K562 (cell line): ENCODE measurements around the gene PCNX3. TPM values are rescaled to one million over a fixed set of nuclear protein-coding genes. Genes with fewer than 3 reads are reported as not detected.

Source experiments
- ATAC-seq: fragments of 200-7000 bp; cut with Tn5 transposase; 3 replicates; pipeline ENCODE4 v1.9.1; 2020; ENCODE audit warnings: moderate library complexity
- BruUV-seq: library from RNA; stranded (reverse); fragments of 400-500 nt; replicated peaks from 2 replicates; lab custom pipeline; 2021; lab: Mats Ljungman, UMichigan
- CTCF ChIA-PET: fragments of 300-600 bp; formaldehyde crosslinking; extraction: SDS; loops from one replicate; lab custom pipeline; 2021; ENCODE audit warnings: low intra/inter-chr PET ratio; lab: Yijun Ruan, JAX
- POLR2A ChIA-PET: fragments of 300-600, 350-650 bp; sonication (Branson Sonifier 250); formaldehyde crosslinking; extraction: SDS; loops from one replicate; lab custom pipeline; 2021; ENCODE audit warnings: antibody characterized with exemption, inconsistent platforms; lab: Yijun Ruan, JAX
- DNase-seq, 4 experiments: peaks; one replicate each; pipeline versions ENCODE4 v3.0.0 to v3.0.0-alpha.2; 2011 to 2018; ENCODE audit warnings: low spot score in 3 of 4, mixed read lengths in 3 of 4; ENCODE audit errors: extremely low read depth in 1 of 4
- FAIRE-seq: peaks from 2 replicates; lab custom pipeline; 2011; peaks lifted over from hg19 to GRCh38; lab: Jason Lieb, UNC
- H2AFZ ChIP-seq: 2 replicates; pipeline ENCODE4 v1.6.0; 2011; ENCODE audit warnings: low read depth, low read length, control low read depth, inconsistent platforms
- H3K27ac ChIP-seq: fragments of 200-600 bp; 3 replicates; pipeline ENCODE4 v1.8.0; 2011; ENCODE audit warnings: low read depth, mild to moderate bottlenecking, control low read depth, inconsistent platforms, low read length, moderate library complexity, mixed read lengths; ENCODE audit errors: extremely low read depth
- H3K27me3 ChIP-seq, 2 experiments: fragments of 300-600 bp in 1 of 2; 2 replicates in 1 of 2; 3 replicates in 1 of 2; pipeline versions ENCODE4 v1.6.0 to v1.8.0; 2011; ENCODE audit warnings: inconsistent platforms in 2 of 2, low read length in 2 of 2, mild to moderate bottlenecking in 1 of 2, mixed read lengths in 1 of 2, moderate library complexity in 1 of 2; ENCODE audit not compliant: control insufficient read depth in 2 of 2, insufficient read depth in 2 of 2
- H3K36me3 ChIP-seq: fragments of 300-600 bp; 3 replicates; pipeline ENCODE4 v1.8.0; 2011; ENCODE audit warnings: mild to moderate bottlenecking, low read length, inconsistent platforms; ENCODE audit not compliant: control insufficient read depth, insufficient read depth
- H3K4me1 ChIP-seq, 2 experiments: fragments of 200-600 bp in 1 of 2; replicated peaks in 1 of 2; 2 replicates in 1 of 2; 3 replicates in 1 of 2; pipeline versions ENCODE4 v1.5.1 to v1.8.0; 2011; ENCODE audit warnings: inconsistent platforms in 2 of 2, low read length in 2 of 2, mild to moderate bottlenecking in 1 of 2, mixed read lengths in 1 of 2, moderate library complexity in 1 of 2; ENCODE audit not compliant: control insufficient read depth in 2 of 2, insufficient read depth in 2 of 2
- H3K4me2 ChIP-seq: 2 replicates; pipeline ENCODE4 v1.6.1; 2011; ENCODE audit warnings: low read length, control low read depth, inconsistent platforms, mixed read lengths; ENCODE audit not compliant: insufficient read depth
- H3K4me3 ChIP-seq: fragments of 200-600 bp; sonication (generic), shearing (Covaris generic); 2 replicates; pipeline ENCODE4 v1.5.1; 2016; ENCODE audit warnings: control low read depth, inconsistent platforms
- H3K79me2 ChIP-seq: fragments of 200-600 bp; 3 replicates; pipeline ENCODE4 v1.8.0; 2011; ENCODE audit warnings: low read length, inconsistent platforms; ENCODE audit not compliant: control insufficient read depth, insufficient read depth
- H3K9ac ChIP-seq, 2 experiments: 2 replicates each; pipeline versions ENCODE4 v1.6.0 to v1.6.1; 2011; ENCODE audit warnings: low read depth in 2 of 2, low read length in 2 of 2, control low read depth in 1 of 2, inconsistent platforms in 1 of 2, mild to moderate bottlenecking in 1 of 2, mixed read lengths in 1 of 2; ENCODE audit not compliant: insufficient read depth in 1 of 2
- H3K9me1 ChIP-seq: one replicate; pipeline ENCODE4 v1.6.0; 2011; ENCODE audit warnings: inconsistent platforms, mild to moderate bottlenecking, low read length, moderate library complexity; ENCODE audit not compliant: control insufficient read depth, insufficient read depth
- H3K9me3 ChIP-seq: replicated peaks from 2 replicates; pipeline ENCODE4 v1.5.1; 2011; ENCODE audit warnings: low read depth, low read length, inconsistent platforms; ENCODE audit not compliant: control insufficient read depth, insufficient read depth
- H4K20me1 ChIP-seq: replicated peaks from 2 replicates; pipeline ENCODE4 v1.6.1; 2011; ENCODE audit warnings: low read length, inconsistent platforms, mixed read lengths; ENCODE audit not compliant: control insufficient read depth, insufficient read depth
- BCOR ChIP-seq: fragments of 450-650 bp; IDR thresholded peaks from 2 replicates; pipeline ENCODE4 v1.6.1; 2016
- DEAF1 ChIP-seq: fragments of 450-650 bp; formaldehyde crosslinking; IDR thresholded peaks from 2 replicates; pipeline ENCODE4 v1.4.0; 2020; ENCODE audit warnings: mild to moderate bottlenecking, moderate library complexity
- EHMT2 ChIP-seq: fragments of 450-650 bp; IDR thresholded peaks from 2 replicates; pipeline ENCODE4 v1.6.1; 2018; ENCODE audit warnings: antibody characterized with exemption
- ELF1 ChIP-seq: fragments of 200-800 bp; sonication (Bioruptor generic); IDR thresholded peaks from 2 replicates; pipeline ENCODE4 v1.6.1; 2016; ENCODE audit warnings: missing genetic modification characterization, missing compliant biosample characterization
- NFIC ChIP-seq: fragments of 450-650 bp; IDR thresholded peaks from 2 replicates; pipeline ENCODE4 v1.6.1; 2017; ENCODE audit warnings: mild to moderate bottlenecking, inconsistent platforms
- ZNF232 ChIP-seq: sonication (generic); formaldehyde crosslinking; IDR thresholded peaks from 2 replicates; pipeline ENCODE4 v1.8.0; 2022; ENCODE audit warnings: mild to moderate bottlenecking, missing genetic modification reagents
- WGBS: fragments of 100-300 bp; shearing (Covaris generic); methylation state at CpG from one replicate; pipeline ENCODE4 v1.1.6; 2016; ENCODE audit warnings: low coverage, mixed read lengths; ENCODE audit not compliant: insufficient coverage; ENCODE audit errors: missing lambda C conversion rate; 5-methylcytosine and 5-hydroxymethylcytosine counted together
- in situ Hi-C: fragments of 300-500 bp; cut with MboI; formaldehyde crosslinking; loops from 4 replicates; pipeline ENCODE4 v1.15.0; 2018; ENCODE audit warnings: inconsistent platforms, mixed read lengths
- intact Hi-C: fragments of 100-400 bp; cut with micrococcal nuclease; formaldehyde crosslinking; loops from 2 replicates; pipeline ENCODE4 v1.14.2; 2022
- polyA plus RNA-seq, 8 experiments: library from polyadenylated mRNA; depleted of rRNA in 4 of 8; stranded (reverse) in 5 of 8; unstranded in 3 of 8; fragments of >200 nt; fragmentation: Nextera tagmentation in 2 of 8; fragmentation: Illumina TruSeq in 1 of 8; extraction: Ambion mirVana in 2 of 8; extraction: Trizol in 1 of 8; gene quantifications; 2 replicates each; pipeline versions ENCODE4 v1.2.1 to v1.2.3, GENCODE V29; 2011 to 2014; ENCODE audit warnings: inconsistent platforms in 1 of 8, missing spikeins in 1 of 8
- total RNA-seq, 7 experiments: library from RNA; depleted of rRNA in 6 of 7; stranded (reverse); fragments of >200 nt in 6 of 7; fragmentation: Illumina TruSeq in 2 of 7; extraction: Trizol in 2 of 7; gene quantifications; 2 replicates each; pipeline versions ENCODE4 v1.2.1 to v1.2.3, GENCODE V29; 2011 to 2021; ENCODE audit warnings: low replicate concordance in 1 of 7
- TF ChIP-seq, protein P1 (sequence below), 3 experiments: IDR thresholded peaks in 2 of 3; conservative IDR thresholded peaks in 1 of 3; 2 replicates each; pipeline ENCODE4 v1.5.1; 2011 to 2012; ENCODE audit warnings: low read length in 3 of 3, mild to moderate bottlenecking in 3 of 3, control low read depth in 2 of 3, improper control_type of control experiment in 1 of 3, inconsistent platforms in 1 of 3, low read depth in 1 of 3, mixed read lengths in 1 of 3, moderate library complexity in 1 of 3; ENCODE audit not compliant: insufficient read depth in 2 of 3

PCNX3 gene
- total and polyA plus RNA-seq, 9 of the 15 experiments (the other 6 are each of a cell fraction or from before 2014, with no cell fraction given) = 0.11 to 47.8 (median 12.8) TPM

DNA sequence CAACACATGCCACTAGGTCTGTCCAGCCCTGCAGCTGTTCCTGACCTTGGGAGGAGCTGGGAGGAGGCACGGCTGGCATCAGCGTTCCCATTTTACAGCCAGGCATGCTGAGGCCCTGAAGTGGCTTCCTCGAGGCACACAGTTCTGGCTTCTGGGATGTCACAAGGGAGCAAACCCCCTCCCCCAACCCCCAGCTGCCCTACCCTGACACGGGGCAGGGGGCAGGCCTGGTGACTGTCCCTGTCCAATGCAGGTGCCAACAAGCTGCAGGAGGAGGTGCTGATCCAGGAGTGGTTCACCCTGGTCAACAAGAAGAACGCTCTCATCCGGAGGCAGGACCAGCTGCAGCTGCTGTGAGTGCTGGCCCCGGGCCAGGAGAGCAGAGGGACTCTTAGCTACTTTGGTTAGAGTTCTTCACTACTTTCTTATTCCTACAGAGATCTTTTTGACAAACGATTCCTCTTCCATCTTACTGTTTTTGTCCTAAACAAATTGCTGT is 25.3 kb upstream of the PCNX3 start:
- H3K27ac ChIP-seq = no peak overlapping the region
- H3K9me1 ChIP-seq = peaks cover 4% of the 10 kb centered on the region
- peaks cover 3% of the 10 kb centered on the region; the same call in 1 of the 3 replicates for H3K79me2 ChIP-seq
- H2AFZ ChIP-seq = no peak overlapping the region
- no peak for TF ChIP-seq DEAF1
- TF ChIP-seq, protein P1, sequence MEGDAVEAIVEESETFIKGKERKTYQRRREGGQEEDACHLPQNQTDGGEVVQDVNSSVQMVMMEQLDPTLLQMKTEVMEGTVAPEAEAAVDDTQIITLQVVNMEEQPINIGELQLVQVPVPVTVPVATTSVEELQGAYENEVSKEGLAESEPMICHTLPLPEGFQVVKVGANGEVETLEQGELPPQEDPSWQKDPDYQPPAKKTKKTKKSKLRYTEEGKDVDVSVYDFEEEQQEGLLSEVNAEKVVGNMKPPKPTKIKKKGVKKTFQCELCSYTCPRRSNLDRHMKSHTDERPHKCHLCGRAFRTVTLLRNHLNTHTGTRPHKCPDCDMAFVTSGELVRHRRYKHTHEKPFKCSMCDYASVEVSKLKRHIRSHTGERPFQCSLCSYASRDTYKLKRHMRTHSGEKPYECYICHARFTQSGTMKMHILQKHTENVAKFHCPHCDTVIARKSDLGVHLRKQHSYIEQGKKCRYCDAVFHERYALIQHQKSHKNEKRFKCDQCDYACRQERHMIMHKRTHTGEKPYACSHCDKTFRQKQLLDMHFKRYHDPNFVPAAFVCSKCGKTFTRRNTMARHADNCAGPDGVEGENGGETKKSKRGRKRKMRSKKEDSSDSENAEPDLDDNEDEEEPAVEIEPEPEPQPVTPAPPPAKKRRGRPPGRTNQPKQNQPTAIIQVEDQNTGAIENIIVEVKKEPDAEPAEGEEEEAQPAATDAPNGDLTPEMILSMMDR (IDR thresholded peaks at IDR 0.05 in 2 of 3, conservative IDR thresholded peaks at IDR 0.05 in 1 of 3; ENCODE audit: insufficient read depth in 2 of 3, low read depth in 1 of 3, low read length in 3 of 3) = no peak
- no peak for TF ChIP-seq EHMT2
- TF ChIP-seq ZNF232 (CRISPR knock-in tag) = no peak
- peak; percentile 73 for TF ChIP-seq NFIC
- TF ChIP-seq BCOR = peak; percentile 67
- no peak for TF ChIP-seq ELF1 (tag)
- DNase-seq (no peak), FAIRE-seq (no peak), ATAC-seq (no peak)
- peaks cover 54% of the 10 kb centered on the region; the same call in 2 of the 3 replicates for H3K36me3 ChIP-seq
- ChIA-PET CTCF (no interaction called here), POLR2A (interaction anchor here (0.6 to 2.4 kb wide), 8 partner anchors 12 to 208 kb away, joined by 3 to 6 read pairs (median 3); partner anchors contain the start of gene EHBP1L1)
- 80% methylated on average over 8 of the region's 8 CpGs for WGBS
- peak overlapping the region in 1 of 2 experiments; percentile 82; a peak in 2 of 4 replicates for H3K9ac ChIP-seq
- H3K27me3 ChIP-seq = no peaks in the 10 kb centered on the region
- no peaks in the 10 kb centered on the region for H3K9me3 ChIP-seq
- no peak overlapping the region for H3K4me2 ChIP-seq
- intact Hi-C loops = no loop called here
- in situ Hi-C loops = no loop called here
- H4K20me1 ChIP-seq = 0 out of 2 replicates have a peak, but pooled peaks cover 4% of the 10 kb centered on the region
- peaks cover 16 to 66% of the 10 kb centered on the region in 2 experiments for H3K4me1 ChIP-seq
- no TSS peak for BruUV-seq
- H3K4me3 ChIP-seq = no peak overlapping the region
